Measurements from ENCODE around the gene C11orf52. TPM values are rescaled to one million over a fixed set of nuclear protein-coding genes. Genes with fewer than 3 reads are reported as not detected.

The C11orf52 gene
- total RNA-seq, 1 donor from 2014 or later, result 0.26 TPM

DNA sequence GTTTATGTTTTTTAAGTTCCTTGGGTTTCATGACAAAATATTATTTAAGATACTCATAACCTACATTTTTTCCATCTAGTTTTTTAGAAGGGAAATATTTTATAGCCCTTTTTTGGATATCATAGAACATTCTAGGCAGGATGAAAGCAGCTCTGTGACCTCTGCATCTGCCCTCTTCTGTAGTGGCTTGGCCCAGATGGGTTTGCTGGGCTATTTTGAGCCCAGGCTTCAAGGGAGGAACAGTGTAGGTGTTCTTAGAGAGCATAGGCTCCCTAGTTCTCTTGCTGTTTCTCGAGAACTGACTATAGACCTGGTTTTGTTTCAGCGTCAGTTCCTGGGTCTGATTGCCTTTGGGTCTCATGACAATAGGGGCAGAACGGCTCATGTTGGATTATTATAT is 50.6 kb downstream of the C11orf52 start:
- H3K27me3 ChIP-seq (ENCODE audit: control insufficient read depth, insufficient read depth, low read length), result no peaks in the 10 kb centered on the region
- DNase-seq (ENCODE audit: low read depth), result no peak
- no peaks in the 10 kb centered on the region for H3K36me3 ChIP-seq (ENCODE audit: control insufficient read depth, insufficient read depth, low read length)
- no peak for FAIRE-seq
- TF ChIP-seq, protein P1, sequence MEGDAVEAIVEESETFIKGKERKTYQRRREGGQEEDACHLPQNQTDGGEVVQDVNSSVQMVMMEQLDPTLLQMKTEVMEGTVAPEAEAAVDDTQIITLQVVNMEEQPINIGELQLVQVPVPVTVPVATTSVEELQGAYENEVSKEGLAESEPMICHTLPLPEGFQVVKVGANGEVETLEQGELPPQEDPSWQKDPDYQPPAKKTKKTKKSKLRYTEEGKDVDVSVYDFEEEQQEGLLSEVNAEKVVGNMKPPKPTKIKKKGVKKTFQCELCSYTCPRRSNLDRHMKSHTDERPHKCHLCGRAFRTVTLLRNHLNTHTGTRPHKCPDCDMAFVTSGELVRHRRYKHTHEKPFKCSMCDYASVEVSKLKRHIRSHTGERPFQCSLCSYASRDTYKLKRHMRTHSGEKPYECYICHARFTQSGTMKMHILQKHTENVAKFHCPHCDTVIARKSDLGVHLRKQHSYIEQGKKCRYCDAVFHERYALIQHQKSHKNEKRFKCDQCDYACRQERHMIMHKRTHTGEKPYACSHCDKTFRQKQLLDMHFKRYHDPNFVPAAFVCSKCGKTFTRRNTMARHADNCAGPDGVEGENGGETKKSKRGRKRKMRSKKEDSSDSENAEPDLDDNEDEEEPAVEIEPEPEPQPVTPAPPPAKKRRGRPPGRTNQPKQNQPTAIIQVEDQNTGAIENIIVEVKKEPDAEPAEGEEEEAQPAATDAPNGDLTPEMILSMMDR (IDR thresholded peaks at IDR 0.05; ENCODE audit: insufficient read depth, low read length, severe bottlenecking), result no peak
- H3K4me3 ChIP-seq (ENCODE audit: low read depth, low read length), result no peak overlapping the region

DNA sequence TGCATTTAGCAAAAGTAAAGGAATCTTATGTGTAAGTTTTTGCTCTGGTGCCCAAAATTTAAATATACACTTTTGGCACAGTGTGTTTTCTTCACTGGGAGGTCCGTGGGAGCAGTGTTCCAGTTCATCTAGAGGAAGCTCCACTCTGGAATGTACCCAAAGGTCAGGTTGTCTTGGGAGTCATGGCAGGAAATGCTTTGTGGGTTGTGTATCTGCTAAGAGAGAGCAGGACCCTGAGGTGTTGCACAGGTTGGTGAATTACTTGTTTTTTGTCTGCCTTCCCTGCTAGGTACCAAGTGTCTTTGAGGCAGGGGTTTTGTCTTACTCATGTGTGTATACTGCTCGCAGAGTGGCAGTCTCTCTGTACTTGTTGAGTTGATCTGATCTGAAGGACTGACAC is 55.7 kb downstream of the C11orf52 start:
- no peaks in the 10 kb centered on the region for H3K27me3 ChIP-seq (ENCODE audit: control insufficient read depth, insufficient read depth, low read length)
- DNase-seq (ENCODE audit: low read depth) (no peak), FAIRE-seq (no peak)
- H3K4me3 ChIP-seq (ENCODE audit: low read depth, low read length), result no peak overlapping the region
- TF ChIP-seq, protein P1 (IDR thresholded peaks at IDR 0.05; ENCODE audit: insufficient read depth, low read length, severe bottlenecking), result no peak
- H3K36me3 ChIP-seq (ENCODE audit: control insufficient read depth, insufficient read depth, low read length), result no peaks in the 10 kb centered on the region

DNA sequence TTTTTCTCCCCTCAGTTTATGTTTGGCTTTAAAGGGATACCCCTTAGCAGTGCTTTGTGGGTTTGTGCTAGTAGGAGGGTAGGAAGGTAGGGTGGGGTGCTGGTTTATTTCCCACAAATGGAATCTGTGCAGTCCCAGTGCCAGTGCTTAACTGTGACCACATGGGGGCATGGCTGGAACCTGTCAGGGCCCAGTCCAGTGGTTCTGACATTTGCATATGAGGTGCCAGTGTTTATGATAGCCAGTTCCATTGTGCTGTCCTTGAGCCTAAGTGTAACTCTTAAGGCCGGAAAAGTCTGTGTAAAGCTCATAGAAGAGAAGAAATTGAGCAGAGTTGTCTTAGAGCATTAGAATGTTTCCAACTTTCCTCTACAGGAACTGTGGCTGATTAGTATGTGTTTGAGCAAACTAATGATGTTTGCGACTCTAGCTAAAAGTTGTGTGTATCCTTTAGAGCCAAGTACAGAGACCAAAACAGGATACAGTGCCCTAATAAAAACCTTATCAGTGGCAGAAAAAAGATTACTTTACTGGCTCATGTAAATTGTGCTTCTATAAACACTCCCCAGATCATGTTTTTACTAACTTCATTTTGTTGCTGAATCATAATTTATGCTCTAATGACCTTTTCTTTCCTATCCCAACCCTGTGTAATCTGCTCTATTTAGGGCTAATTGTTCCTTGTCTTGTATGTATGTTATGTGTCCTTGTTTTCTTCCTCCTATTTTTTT is 56.5 kb downstream of the C11orf52 start:
- TF ChIP-seq, protein P1 (IDR thresholded peaks at IDR 0.05; ENCODE audit: insufficient read depth, low read length, severe bottlenecking), result peak; percentile 33
- no peak overlapping the region for H3K4me3 ChIP-seq (ENCODE audit: low read depth, low read length)
- DNase-seq (ENCODE audit: low read depth) (no peak), FAIRE-seq (peak; percentile 18)
- H3K36me3 ChIP-seq (ENCODE audit: control insufficient read depth, insufficient read depth, low read length), result no peaks in the 10 kb centered on the region
- H3K27me3 ChIP-seq (ENCODE audit: control insufficient read depth, insufficient read depth, low read length), result no peaks in the 10 kb centered on the region

DNA sequence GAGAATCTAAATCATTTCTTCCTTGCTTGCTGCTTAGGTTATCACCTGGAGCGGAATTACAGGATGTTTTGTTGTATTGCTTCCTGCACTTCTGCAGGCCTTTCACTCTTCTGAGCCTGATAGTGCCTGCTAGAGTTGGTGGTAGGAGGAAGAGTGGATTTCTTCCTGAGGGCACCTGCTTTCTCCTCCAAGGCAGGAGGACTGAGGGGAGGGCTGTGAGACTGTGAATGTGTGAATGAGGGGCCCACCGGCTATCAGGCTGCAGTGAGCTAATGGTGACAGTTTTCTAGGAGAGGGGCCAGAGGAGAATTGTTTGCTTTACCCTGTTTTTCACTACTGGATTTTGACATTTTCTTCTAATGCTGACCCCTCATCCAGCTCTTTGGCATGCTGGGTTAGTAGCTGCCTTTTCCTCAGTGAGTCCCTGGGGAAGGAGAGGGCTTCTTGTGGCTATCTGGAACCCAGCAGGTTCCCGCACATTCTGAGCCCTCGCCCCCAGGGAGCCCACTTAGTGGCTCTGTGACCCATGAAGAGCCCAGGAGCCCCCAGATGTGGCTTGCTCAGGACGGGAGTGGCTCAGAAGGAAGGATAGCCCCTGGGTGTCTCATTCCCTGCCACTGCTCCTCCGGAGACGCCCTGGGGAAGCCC is 57.5 kb downstream of the C11orf52 start:
- no peaks in the 10 kb centered on the region for H3K36me3 ChIP-seq (ENCODE audit: control insufficient read depth, insufficient read depth, low read length)
- FAIRE-seq (no peak), DNase-seq (ENCODE audit: low read depth) (no peak)
- no peak overlapping the region for H3K4me3 ChIP-seq (ENCODE audit: low read depth, low read length)
- no peaks in the 10 kb centered on the region for H3K27me3 ChIP-seq (ENCODE audit: control insufficient read depth, insufficient read depth, low read length)
- TF ChIP-seq, protein P1 (IDR thresholded peaks at IDR 0.05; ENCODE audit: insufficient read depth, low read length, severe bottlenecking), result no peak

Other genes with a start within 250 kb of the C11orf52 start
- 26.1 and 27.8 TPM in 2 replicates for gene PPP2R1B, start 152.5 kb upstream of the C11orf52 start, total RNA-seq
- gene ALG9, start 47.3 kb upstream of the C11orf52 start, total RNA-seq, result 24.3 and 30.5 TPM in 2 replicates
- 0.77 and 2.4 TPM in 2 replicates for gene FDXACB1, start 39.7 kb upstream of the C11orf52 start, total RNA-seq
- 14.5 and 17.3 TPM in 2 replicates for gene CFAP68, start 39.4 kb upstream of the C11orf52 start, total RNA-seq
- gene CRYAB, start 7.1 kb upstream of the C11orf52 start, total RNA-seq, result 1.2 TPM in 1 of 2 replicates, not detected in the other
- not detected in 2 replicates for gene HSPB2, start 6.2 kb upstream of the C11orf52 start, total RNA-seq
- 9.5 and 10.8 TPM in 2 replicates for gene DIXDC1, start 18.4 kb downstream of the C11orf52 start, total RNA-seq
- gene DLAT, start 106.5 kb downstream of the C11orf52 start, total RNA-seq, result 24.5 and 27.4 TPM in 2 replicates
- gene PIH1D2, start 155.1 kb downstream of the C11orf52 start, total RNA-seq, result 0.51 and 0.53 TPM in 2 replicates
- 23.3 and 24.5 TPM in 2 replicates for gene NKAPD1, start 155.4 kb downstream of the C11orf52 start, total RNA-seq
- gene TIMM8B, start 167.8 kb downstream of the C11orf52 start, total RNA-seq, result 66.3 and 78.6 TPM in 2 replicates
- 103 and 133 TPM in 2 replicates for gene SDHD, start 168.0 kb downstream of the C11orf52 start, total RNA-seq
- gene IL18, start 245.2 kb downstream of the C11orf52 start, total RNA-seq, result 33.8 and 72.1 TPM in 2 replicates
- 0.26 TPM in 1 of 2 replicates, not detected in the other for gene TEX12, start 248.5 kb downstream of the C11orf52 start, total RNA-seq

All from bronchial epithelial cell (primary cell).